ENCODE data around the gene PDE11A.

GRCh38 chr2:177843188-177843587, 229.4 kb downstream of the PDE11A start:
- no peak for TF ChIP-seq CTCF (IDR thresholded peaks at IDR 0.05)
- no peak for TF ChIP-seq POLR2AphosphoS5 (IDR thresholded peaks at IDR 0.05)
